SU-DHL-6 (cell line): ENCODE results near the gene FADS6.

Experiments
- CTCF ChIP-seq: fragments of 200-600 bp; sonication (generic); IDR thresholded peaks from one replicate; pipeline ENCODE4 v1.5.1; 2017; ENCODE audit warnings: antibody characterized with exemption, mild to moderate bottlenecking, low read length, moderate library complexity; ENCODE audit not compliant: insufficient read depth, poor library complexity, severe bottlenecking
- EZH2phosphoT487 ChIP-seq: fragments of 200-600 bp; sonication (generic), shearing (Covaris generic); conservative IDR thresholded peaks from 2 replicates; pipeline ENCODE4 v1.6.1; 2018; ENCODE audit warnings: mild to moderate bottlenecking, antibody characterized with exemption, low read length, moderate library complexity, mixed read lengths

- no peak for TF ChIP-seq CTCF
- TF ChIP-seq EZH2phosphoT487: no peak
Measured at GRCh38 chr17:74863420-74864296, 29.8 kb downstream of the FADS6 start.
